GF-D8 (cell line): ENCODE measurements around the gene SLC25A21.

ENCODE experiments used
- DNase-seq: peaks from one replicate; lab custom pipeline; 2025; lab: John Stamatoyannopoulos, UW

The SLC25A21 gene

DNA sequence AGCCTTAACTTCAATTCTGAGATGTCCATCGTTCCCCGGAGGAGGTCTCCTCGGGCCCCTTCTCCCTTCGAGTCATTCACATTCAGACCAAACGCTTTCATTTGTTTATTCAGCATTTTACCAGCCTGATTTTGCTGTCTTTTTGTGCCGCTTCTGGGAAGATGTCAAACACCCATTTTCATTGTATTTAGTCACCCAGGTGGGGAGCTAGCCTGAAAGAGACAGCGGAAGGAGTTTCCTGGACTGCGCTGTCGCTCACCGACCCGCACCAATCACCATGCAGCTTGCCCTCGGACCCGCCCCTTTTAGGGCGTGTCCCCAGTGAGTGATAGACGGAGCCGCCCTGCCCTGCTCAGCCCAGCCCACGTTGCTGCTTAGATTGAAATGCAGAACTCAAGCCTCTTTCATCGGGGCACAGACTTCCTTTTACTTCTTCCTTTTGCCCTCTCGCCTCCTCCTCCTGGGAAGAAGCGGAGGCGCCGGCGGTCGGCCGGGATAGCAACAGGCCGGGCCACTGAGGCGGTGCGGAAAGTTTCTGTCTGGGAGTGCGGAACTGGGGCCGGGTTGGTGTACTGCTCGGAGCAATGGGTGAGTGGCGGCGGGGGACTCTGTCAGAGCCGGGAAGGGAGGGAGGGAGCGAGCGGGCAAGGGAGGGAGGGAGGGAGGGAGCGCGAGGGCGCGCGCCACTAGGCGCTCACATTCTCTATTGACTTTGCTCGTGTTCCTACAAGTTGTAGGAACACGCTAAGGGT lies 510.7 kb downstream of the SLC25A21 start, which contains the start of gene PAX9:
PAX9 (plus strand) TSS at position 355 of the 752 bp plus-strand sequence; CDS start at position 585, 230 bp downstream.
- no peak for DNase-seq

DNA sequence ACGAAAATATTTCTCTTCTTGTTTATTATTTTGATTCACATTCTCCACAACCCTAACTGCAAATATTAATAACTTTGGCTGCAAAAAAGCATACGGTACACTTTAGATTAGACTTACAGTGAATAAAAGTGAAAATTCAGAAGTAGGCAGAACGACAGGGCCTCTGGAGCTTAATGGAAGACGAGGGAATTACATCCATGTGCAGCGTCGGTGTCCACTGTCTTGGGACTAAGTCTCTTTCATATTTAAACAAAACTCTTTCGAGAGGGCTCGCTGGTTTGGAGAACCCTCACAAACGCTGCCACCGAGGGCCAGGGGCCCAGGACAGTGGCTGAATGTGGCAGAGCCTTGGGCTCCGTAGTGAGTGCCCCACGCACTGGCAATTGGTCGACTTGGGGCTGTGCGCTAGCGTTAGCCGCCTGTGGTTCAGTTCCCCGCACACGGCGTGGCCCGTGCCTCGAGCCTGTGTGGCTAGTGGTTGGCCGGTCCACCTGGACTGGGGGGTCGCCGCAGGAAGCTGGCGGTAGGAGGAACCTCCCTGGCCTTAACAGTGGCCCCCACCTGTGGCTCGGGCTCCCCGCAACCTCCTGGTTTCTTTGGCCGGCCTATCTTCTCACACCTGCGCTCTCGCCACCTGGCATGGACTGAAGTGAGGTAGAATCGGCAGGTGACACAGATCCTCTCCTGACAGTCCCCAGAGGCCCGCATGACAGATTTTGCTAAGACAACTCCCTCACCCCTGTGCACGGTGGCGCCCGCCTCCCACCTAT lies 511.5 kb downstream of the SLC25A21 start:
- DNase-seq = no peak

- no peak for DNase-seq
Measured at GRCh38 chr14:36659822-36660735, 512.3 kb downstream of the SLC25A21 start.

DNA sequence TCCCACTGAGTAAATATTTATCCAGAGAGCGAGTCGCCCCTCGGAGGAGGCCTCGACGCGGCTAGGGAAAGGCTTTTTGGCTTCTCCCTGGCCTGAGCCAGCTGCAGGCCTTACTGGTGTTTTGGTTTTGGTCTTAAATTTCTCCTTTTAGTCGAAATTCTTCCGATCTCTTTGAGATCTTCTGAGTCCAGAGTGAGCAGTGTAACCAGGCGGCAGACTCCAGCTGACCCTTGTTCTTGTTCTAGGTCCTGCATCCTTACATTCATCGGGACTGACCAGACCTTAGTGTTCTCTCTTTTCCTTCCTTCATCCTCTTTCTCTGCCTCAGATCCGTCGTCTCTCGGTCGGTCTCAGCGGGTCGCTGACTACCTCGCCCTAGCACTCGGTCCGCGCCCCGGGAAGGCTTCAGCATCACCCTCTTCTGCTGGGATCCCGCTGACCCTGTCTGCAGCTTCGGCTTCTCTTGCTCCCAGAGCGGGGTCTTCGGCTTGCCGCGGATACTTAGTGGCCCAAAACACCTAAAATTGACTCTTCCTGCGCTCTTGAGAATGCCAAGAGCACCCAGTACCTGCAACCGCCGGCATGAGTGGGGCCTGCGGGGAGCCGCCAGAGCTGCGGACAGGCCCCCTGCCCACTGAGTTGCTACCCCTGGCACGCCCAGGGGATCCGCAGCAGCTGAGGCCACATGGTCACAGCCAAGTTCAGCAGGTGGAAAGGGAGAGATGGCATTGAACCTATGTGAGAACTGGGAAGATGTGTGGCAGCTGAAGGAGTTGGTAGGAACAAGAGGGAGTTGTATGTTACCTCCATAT lies 513.2 kb downstream of the SLC25A21 start:
- DNase-seq = no peak

- no peak for DNase-seq
Measured at GRCh38 chr14:36658123-36659009, 514.0 kb downstream of the SLC25A21 start.

DNA sequence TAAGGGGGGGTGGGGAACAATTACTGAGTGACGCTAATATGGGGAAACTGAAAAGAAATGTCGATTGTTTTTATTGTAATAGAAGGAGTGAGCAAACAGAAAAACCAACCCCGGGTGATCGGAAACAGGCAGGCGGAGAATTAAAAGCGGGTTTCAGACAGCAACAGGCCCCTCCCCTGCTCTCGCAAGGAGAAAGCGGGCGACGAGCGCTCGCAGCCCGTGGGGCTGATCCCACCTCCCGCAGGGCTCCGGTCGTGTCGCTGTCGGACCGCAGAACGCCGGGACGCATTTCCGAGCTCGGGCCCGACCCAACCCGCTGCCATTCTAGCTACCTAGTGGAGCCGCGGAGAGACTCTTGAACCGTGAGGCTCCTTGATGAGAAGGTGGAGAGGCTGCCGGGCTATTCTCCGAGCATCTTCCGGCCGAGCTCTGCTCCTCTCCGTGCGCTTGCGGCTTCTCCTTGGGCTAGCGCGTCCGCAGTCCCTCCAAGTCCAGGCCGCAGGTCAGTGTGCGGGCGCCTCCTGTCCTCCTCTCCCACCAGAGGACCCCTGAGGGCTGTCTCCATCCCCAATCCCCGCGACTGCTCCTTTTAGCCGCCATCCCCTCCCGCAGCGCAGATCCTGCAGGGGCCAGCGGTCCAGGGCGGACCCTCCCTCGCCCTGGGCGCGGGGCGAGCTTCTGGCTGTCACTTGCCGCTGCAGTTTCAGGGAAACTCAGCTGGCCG lies 514.8 kb downstream of the SLC25A21 start:
- no peak for DNase-seq

DNA sequence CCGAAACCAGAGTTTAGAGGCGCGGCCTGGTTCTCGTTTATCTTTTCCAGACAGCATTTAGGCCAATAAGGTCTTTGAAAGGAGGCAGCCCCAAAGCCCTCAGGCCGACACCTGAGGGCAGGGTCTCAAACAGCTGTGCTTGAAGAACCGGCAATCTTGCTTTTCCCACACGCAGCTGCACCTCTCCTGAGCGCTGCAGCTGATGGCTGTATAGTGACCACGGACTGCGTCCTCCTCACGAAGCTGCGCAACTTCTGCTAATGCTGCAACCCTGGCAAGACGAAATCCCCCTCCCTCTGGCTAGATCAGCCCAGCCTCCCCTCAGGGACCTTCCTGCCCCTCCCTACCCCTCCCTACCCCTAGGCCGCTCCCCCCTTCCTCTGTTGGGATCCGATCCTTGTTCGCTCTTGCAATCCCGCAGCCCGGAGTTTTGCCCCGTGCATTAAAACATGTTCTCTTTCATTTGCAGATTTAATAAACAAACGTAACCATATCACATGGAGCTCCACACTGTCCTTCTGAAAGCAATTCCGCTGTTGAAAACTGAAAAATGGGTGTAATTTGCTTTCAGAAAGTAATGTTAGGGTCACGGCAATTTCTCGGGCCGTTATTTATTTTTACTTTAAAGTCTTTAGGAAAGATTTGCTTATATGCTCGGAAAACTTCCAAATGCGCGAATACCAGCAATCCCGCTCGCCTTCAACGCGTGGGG lies 515.6 kb downstream of the SLC25A21 start:
- no peak for DNase-seq

DNA sequence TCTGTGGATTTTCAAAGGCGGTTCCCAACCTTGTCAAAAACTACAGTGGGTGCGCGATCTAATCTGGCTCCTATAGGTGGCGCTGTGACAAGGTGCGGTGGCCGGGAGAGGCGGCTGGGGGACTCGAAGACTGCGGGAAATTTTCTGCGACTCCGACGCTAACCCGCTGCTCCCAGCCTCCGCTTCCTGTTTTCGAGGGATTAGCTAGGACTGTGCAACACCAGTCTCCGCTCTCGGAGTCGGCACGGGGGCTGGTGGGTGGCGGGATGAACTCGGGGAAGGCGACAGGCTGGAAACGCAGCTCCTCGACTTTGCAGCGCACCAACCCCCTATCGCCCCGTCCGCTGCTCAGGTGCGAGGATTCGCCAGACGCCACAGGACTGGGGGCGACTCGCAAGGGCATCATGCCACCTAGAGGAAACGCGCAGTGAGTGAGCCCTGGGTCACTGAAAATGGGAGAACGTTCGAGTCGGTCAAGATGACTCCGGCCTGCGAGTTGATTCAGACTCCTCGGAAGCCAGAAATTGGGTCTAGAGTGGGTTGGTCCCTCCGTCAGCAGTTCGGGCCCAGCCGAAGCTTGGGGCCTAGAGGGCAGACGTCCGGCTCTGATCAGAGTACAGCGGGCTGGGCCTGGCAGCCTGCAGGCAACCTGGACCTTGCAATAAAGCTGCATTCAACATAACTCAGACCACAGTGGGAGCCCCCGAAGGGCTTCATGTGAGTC lies 516.3 kb downstream of the SLC25A21 start:
- no peak for DNase-seq

GRCh38 chr14:36655571-36655962 lies 516.8 kb downstream of the SLC25A21 start:
- no peak for DNase-seq

GRCh38 chr14:36654794-36655381 lies 517.5 kb downstream of the SLC25A21 start:
- DNase-seq = no peak

- no peak for DNase-seq
Measured at GRCh38 chr14:36653962-36654793, 518.2 kb downstream of the SLC25A21 start.

GRCh38 chr14:36653413-36653812 lies 519.0 kb downstream of the SLC25A21 start:
- no peak for DNase-seq

DNA sequence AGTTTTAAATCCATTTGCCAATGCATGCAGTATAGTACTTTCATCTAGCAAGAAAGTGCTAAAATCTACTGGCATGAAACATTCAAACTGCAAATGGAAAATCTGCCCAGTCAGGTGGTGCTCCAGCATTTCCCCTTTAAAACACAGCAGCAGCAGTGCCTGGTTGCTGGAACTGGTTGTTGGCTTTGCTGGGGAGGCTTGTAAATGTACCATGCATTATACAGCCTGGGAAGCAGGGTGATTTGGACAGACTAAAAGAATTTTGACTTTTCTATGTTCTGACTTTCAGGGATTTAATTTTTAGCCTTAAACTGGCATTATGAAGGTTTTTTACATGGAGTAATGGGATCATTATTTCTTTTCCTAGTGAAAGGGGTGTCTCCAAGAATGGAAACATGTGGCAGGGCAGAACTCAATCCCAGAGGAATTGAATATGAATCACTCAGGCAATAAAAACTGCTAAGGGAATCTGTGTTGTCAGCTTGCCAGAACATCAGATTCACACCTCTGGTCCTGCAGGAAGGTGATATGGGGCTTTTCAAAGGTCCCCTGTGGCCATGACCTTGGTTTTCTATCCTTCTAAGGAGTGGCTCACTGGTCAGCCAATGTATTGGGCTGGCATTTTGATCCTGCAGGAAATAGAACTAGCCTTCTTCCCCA lies 519.7 kb downstream of the SLC25A21 start:
- DNase-seq = no peak

- no peak for DNase-seq
Measured at GRCh38 chr14:36649872-36650650, 522.3 kb downstream of the SLC25A21 start.
